SK-N-SH (cell line): ENCODE measurements around the gene PEX11A. TPM values are rescaled to one million over a fixed set of nuclear protein-coding genes. Genes with fewer than 3 reads are reported as not detected.

Experiments
- CTCF ChIA-PET: fragments of 300-600, 350-600 bp; formaldehyde crosslinking; extraction: SDS; loops from one replicate; lab custom pipeline; 2021; lab: Yijun Ruan, JAX
- POLR2A ChIA-PET: fragments of 350-600 bp; sonication (Branson Sonifier 250); formaldehyde crosslinking; extraction: SDS; loops from one replicate; lab custom pipeline; 2020; ENCODE audit warnings: antibody characterized with exemption, inconsistent platforms; lab: Yijun Ruan, JAX
- DNase-seq: peaks from one replicate; pipeline ENCODE4 v3.0.0; 2012
- H2AFZ ChIP-seq: fragments of 200-600 bp; sonication (generic); 2 replicates; pipeline ENCODE4 v1.8.1; 2016; ENCODE audit warnings: antibody characterized with exemption, mild to moderate bottlenecking, low read depth
- H3F3A ChIP-seq: fragments of 200-600 bp; sonication (generic); replicated peaks from 2 replicates; pipeline ENCODE3; 2016; ENCODE audit warnings: antibody characterized with exemption, mild to moderate bottlenecking; ENCODE audit not compliant: insufficient read depth
- H3K27ac ChIP-seq, 2 experiments: fragments of 200-500 bp in 1 of 2; fragments of 200-600 bp in 1 of 2; sonication (Bioruptor generic) in 1 of 2; sonication (generic), shearing (Covaris generic) in 1 of 2; 2 replicates each; pipeline versions ENCODE4 v1.5.1 to v1.6.1; 2014 to 2016; ENCODE audit warnings: low read depth in 2 of 2, inconsistent platforms in 1 of 2, low read length in 1 of 2, mild to moderate bottlenecking in 1 of 2, mixed read lengths in 1 of 2
- H3K27me3 ChIP-seq: fragments of 200-600 bp; sonication (generic), shearing (Covaris generic); 2 replicates; pipeline ENCODE4 v1.6.1; 2016; ENCODE audit warnings: mixed run types; ENCODE audit not compliant: insufficient read depth
- H3K36me3 ChIP-seq, 2 experiments: fragments of 200-500 bp in 1 of 2; fragments of 200-600 bp in 1 of 2; sonication (Bioruptor generic) in 1 of 2; sonication (generic) in 1 of 2; replicated peaks in 1 of 2; 2 replicates each; pipeline versions ENCODE3 to v1.5.1; 2014 to 2016; ENCODE audit warnings: low read length in 1 of 2, mild to moderate bottlenecking in 1 of 2; ENCODE audit not compliant: insufficient read depth in 2 of 2, control insufficient read depth in 1 of 2
- H3K4me1 ChIP-seq, 2 experiments: fragments of 200-500 bp in 1 of 2; fragments of 200-600 bp in 1 of 2; sonication (Bioruptor generic) in 1 of 2; sonication (generic), shearing (Covaris generic) in 1 of 2; 2 replicates each; pipeline versions ENCODE4 v1.5.1 to v1.6.1; 2014 to 2016; ENCODE audit warnings: low read depth in 1 of 2, low read length in 1 of 2, mixed run types in 1 of 2; ENCODE audit not compliant: insufficient read depth in 2 of 2, control insufficient read depth in 1 of 2
- H3K4me2 ChIP-seq: fragments of 200-600 bp; sonication (generic), shearing (Covaris generic); 2 replicates; pipeline ENCODE4 v1.6.1; 2017; ENCODE audit warnings: mixed run types
- H3K4me3 ChIP-seq, 2 experiments: fragments of 200-500 bp in 1 of 2; fragments of 200-600 bp in 1 of 2; sonication (Bioruptor generic) in 1 of 2; sonication (generic), shearing (Covaris generic) in 1 of 2; 2 replicates each; pipeline versions ENCODE4 v1.5.1 to v1.8.1; 2014 to 2016; ENCODE audit warnings: low read depth in 2 of 2, inconsistent platforms in 1 of 2, low read length in 1 of 2, mild to moderate bottlenecking in 1 of 2, mixed read lengths in 1 of 2, moderate library complexity in 1 of 2
- H3K79me2 ChIP-seq: fragments of 200-600 bp; sonication (generic); 2 replicates; pipeline ENCODE4 v1.8.1; 2017; ENCODE audit warnings: mild to moderate bottlenecking; ENCODE audit not compliant: insufficient read depth
- H3K9ac ChIP-seq: fragments of 200-600 bp; sonication (generic); 2 replicates; pipeline ENCODE4 v1.6.1; 2017; ENCODE audit warnings: mixed run types
- H3K9me2 ChIP-seq: fragments of 200-600 bp; sonication (generic); 2 replicates; pipeline ENCODE4 v1.6.1; 2017; ENCODE audit warnings: mixed run types
- H3K9me3 ChIP-seq: fragments of 200-600 bp; sonication (generic); 2 replicates; pipeline ENCODE4 v1.6.1; 2017; ENCODE audit warnings: mixed run types, mild to moderate bottlenecking, moderate library complexity
- H4K20me1 ChIP-seq: fragments of 200-600 bp; sonication (generic); 2 replicates; pipeline ENCODE4 v1.6.1; 2017; ENCODE audit warnings: mild to moderate bottlenecking, mixed run types; ENCODE audit not compliant: insufficient read depth
- ELF1 ChIP-seq: IDR thresholded peaks from 2 replicates; pipeline ENCODE4 v1.4.0; 2012
- EP300 ChIP-seq, 2 experiments: IDR thresholded peaks; 2 replicates each; pipeline versions ENCODE4 v1.4.0 to v1.6.1; 2012; ENCODE audit warnings: borderline replicate concordance in 1 of 2, low read depth in 1 of 2, low read length in 1 of 2
- EZH2phosphoT487 ChIP-seq: fragments of 200-600 bp; sonication (generic); IDR thresholded peaks from 2 replicates; pipeline ENCODE4 v1.6.1; 2017; ENCODE audit warnings: low read depth, mixed run types, mild to moderate bottlenecking, antibody characterized with exemption, moderate library complexity, borderline replicate concordance
- FOXJ3 ChIP-seq: sonication (generic); formaldehyde crosslinking; IDR thresholded peaks from 2 replicates; pipeline ENCODE4 v1.5.1; 2020; ENCODE audit warnings: mild to moderate bottlenecking, missing genetic modification reagents
- FOXM1 ChIP-seq: IDR thresholded peaks from 2 replicates; pipeline ENCODE4 v1.4.0; 2012; ENCODE audit warnings: low read depth, mild to moderate bottlenecking
- GABPA ChIP-seq: IDR thresholded peaks from 2 replicates; pipeline ENCODE4 v1.4.0; 2012; ENCODE audit warnings: low read depth, mild to moderate bottlenecking
- MAX ChIP-seq: IDR thresholded peaks from 2 replicates; pipeline ENCODE4 v1.4.0; 2012; ENCODE audit warnings: low read depth
- PBX3 ChIP-seq: IDR thresholded peaks from 2 replicates; pipeline ENCODE4; 2012
- RAD21 ChIP-seq: IDR thresholded peaks from 2 replicates; pipeline ENCODE4 v1.6.1; 2012; ENCODE audit warnings: mild to moderate bottlenecking, low read length
- RCOR1 ChIP-seq: fragments of 150-350 bp; IDR thresholded peaks from 2 replicates; pipeline ENCODE4 v1.6.1; 2017; ENCODE audit warnings: antibody characterized with exemption, low read length
- REST ChIP-seq: IDR thresholded peaks from 2 replicates; pipeline ENCODE4 v1.6.1; 2012; ENCODE audit warnings: mild to moderate bottlenecking, low read depth, low read length, moderate library complexity
- TCF12 ChIP-seq: IDR thresholded peaks from 2 replicates; pipeline ENCODE4 v1.4.0; 2012
- USF1 ChIP-seq: IDR thresholded peaks from 2 replicates; pipeline ENCODE4 v1.4.0; 2012; ENCODE audit warnings: low read depth, borderline replicate concordance
- USF2 ChIP-seq: fragments of 150-350 bp; IDR thresholded peaks from 2 replicates; pipeline ENCODE4 v1.6.1; 2017; ENCODE audit warnings: antibody characterized with exemption, low read length, low read depth, borderline replicate concordance
- YY1 ChIP-seq: IDR thresholded peaks from 2 replicates; pipeline ENCODE4 v1.4.0; 2012; ENCODE audit warnings: low read depth, mild to moderate bottlenecking
- WGBS: methylation state at CpG from one replicate; pipeline ENCODE4 v1.1.6; 2017; ENCODE audit warnings: low lambda C conversion rate; 5-methylcytosine and 5-hydroxymethylcytosine counted together
- polyA plus RNA-seq, 3 experiments: library from polyadenylated mRNA; depleted of rRNA; stranded (reverse); fragments of >200 nt; gene quantifications; 2 replicates each; pipeline ENCODE4 v1.2.3, GENCODE V29; 2012

PEX11A gene
- polyA plus RNA-seq, 1 of the 3 experiments (the other 2 are of a cell fraction) = 6.1 TPM

GRCh38 chr15:89693696-89694095 is 3.1 kb upstream of the PEX11A start:
- no peak overlapping the region for H2AFZ ChIP-seq
- no peaks in the 10 kb centered on the region for H3K36me3 ChIP-seq
- H3F3A ChIP-seq = peaks cover 6% of the 10 kb centered on the region
- H3K9me2 ChIP-seq = no peaks in the 10 kb centered on the region
- H3K27ac ChIP-seq = no peak overlapping the region
- H3K9ac ChIP-seq = no peak overlapping the region
- no peaks in the 10 kb centered on the region for H3K9me3 ChIP-seq
- ChIA-PET POLR2A (no interaction called here), CTCF (no interaction called here)
- H3K27me3 ChIP-seq = no peaks in the 10 kb centered on the region
- 24% methylated on average over 1 of the region's 1 CpG for WGBS
- no peak overlapping the region for H3K4me2 ChIP-seq
- H3K79me2 ChIP-seq = peaks cover 8% of the 10 kb centered on the region; the same call in 1 of the 2 replicates
- no peaks in the 10 kb centered on the region for H4K20me1 ChIP-seq
- TF ChIP-seq REST = no peak
- TF ChIP-seq PBX3 = no peak
- no peak for TF ChIP-seq MAX
- no peak for TF ChIP-seq EP300 (IDR thresholded peaks at IDR 0.05; ENCODE audit: borderline replicate concordance in 1 of 2, low read depth in 1 of 2, low read length in 1 of 2)
- no peak for TF ChIP-seq RAD21
- TF ChIP-seq FOXJ3 = no peak
- TF ChIP-seq USF2 = no peak
- TF ChIP-seq GABPA = no peak
- TF ChIP-seq ELF1 = no peak
- TF ChIP-seq EZH2phosphoT487 = no peak
- TF ChIP-seq USF1 = no peak
- no peak for TF ChIP-seq RCOR1
- no peak for TF ChIP-seq YY1
- TF ChIP-seq FOXM1 = no peak
- TF ChIP-seq TCF12 = no peak
- no peak overlapping the region for H3K4me3 ChIP-seq
- no peak for DNase-seq
- H3K4me1 ChIP-seq = no peaks in the 10 kb centered on the region; a peak in 2 of 4 replicates
